NT2/D1 (cell line): ENCODE measurements around the gene TMEM184C.
A peak's percentile ranks its signal among the peaks of the same experiment; 100 is the strongest.

Experiments used
- DNase-seq: peaks from one replicate; pipeline ENCODE4 v3.0.0-alpha.2; 2011; ENCODE audit warnings: low read depth, low spot score
- H3K27me3 ChIP-seq: 2 replicates; pipeline ENCODE4 v1.6.0; 2011; ENCODE audit warnings: mild to moderate bottlenecking; ENCODE audit not compliant: insufficient read length, insufficient read depth
- H3K36me3 ChIP-seq: 2 replicates; pipeline ENCODE4 v1.6.1; 2011; ENCODE audit warnings: mild to moderate bottlenecking, low read length, mixed read lengths; ENCODE audit not compliant: insufficient read depth, insufficient read length
- H3K4me1 ChIP-seq: 2 replicates; pipeline ENCODE4 v1.5.1; 2011; ENCODE audit not compliant: insufficient read depth, insufficient read length
- H3K4me3 ChIP-seq: 2 replicates; pipeline ENCODE4 v1.5.1; 2011; ENCODE audit warnings: low read depth; ENCODE audit not compliant: insufficient read length
- H3K9ac ChIP-seq: 2 replicates; pipeline ENCODE4 v1.6.0; 2011; ENCODE audit warnings: low read depth; ENCODE audit not compliant: insufficient read length
- H3K9me3 ChIP-seq: 2 replicates; pipeline ENCODE4 v1.5.1; 2011; ENCODE audit warnings: mild to moderate bottlenecking, low read length; ENCODE audit not compliant: insufficient read depth
- SUZ12 ChIP-seq: IDR thresholded peaks from 2 replicates; pipeline ENCODE4 v1.6.1; 2011; ENCODE audit not compliant: insufficient read length, insufficient read depth; ENCODE audit errors: extremely low read depth
- YY1 ChIP-seq: IDR thresholded peaks from 2 replicates; pipeline ENCODE4 v1.6.1; 2011; ENCODE audit not compliant: insufficient read length, insufficient read depth
- ZNF274 ChIP-seq: IDR thresholded peaks from 2 replicates; pipeline ENCODE4 v1.6.1; 2011; ENCODE audit warnings: mild to moderate bottlenecking, low read depth, low read length

The TMEM184C gene

GRCh38 chr4:147599206-147599605, 18.0 kb upstream of the TMEM184C start:
- no peak for TF ChIP-seq SUZ12
- H3K9ac ChIP-seq = no peak overlapping the region
- H3K27me3 ChIP-seq = no peaks in the 10 kb centered on the region
- no peak overlapping the region for H3K4me3 ChIP-seq
- H3K36me3 ChIP-seq = no peaks in the 10 kb centered on the region
- no peaks in the 10 kb centered on the region for H3K9me3 ChIP-seq
- DNase-seq = no peak
- peaks cover 1% of the 10 kb centered on the region for H3K4me1 ChIP-seq

- Histone ChIP-seq H3K27me3 (no peaks in the 10 kb centered on the region), H3K4me1 (peaks cover 1% of the 10 kb centered on the region), H3K9me3 (no peaks in the 10 kb centered on the region), H3K36me3 (no peaks in the 10 kb centered on the region), H3K9ac (no peak overlapping the region), H3K4me3 (no peak overlapping the region)
- no peak for TF ChIP-seq SUZ12
- TF ChIP-seq YY1 = no peak
- no peak for TF ChIP-seq ZNF274
- no peak for DNase-seq
These were observed 17.4 kb upstream of the TMEM184C start for GRCh38 chr4:147599769-147600168.

DNA sequence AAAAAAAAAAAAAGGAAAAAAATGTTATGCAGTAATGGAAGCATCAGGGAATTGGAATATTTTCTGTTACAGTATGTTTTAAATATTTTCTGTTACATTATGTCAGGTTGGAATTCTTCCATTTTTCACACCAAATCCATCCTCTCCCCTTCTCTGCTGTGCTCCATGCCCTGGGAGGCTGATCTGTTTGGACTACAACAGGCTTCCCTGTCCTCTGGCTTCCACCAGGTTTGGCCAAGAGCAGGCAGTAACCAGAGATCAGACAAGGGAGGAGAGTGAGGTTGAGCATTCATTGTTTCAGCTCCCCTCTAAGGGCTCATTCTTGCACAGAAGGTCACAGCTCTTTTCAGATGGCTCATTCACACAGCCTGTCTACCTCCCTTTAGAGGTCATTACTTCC, 11.7 kb upstream of the TMEM184C start:
- DNase-seq = no peak
- no peak overlapping the region for H3K9ac ChIP-seq
- no peaks in the 10 kb centered on the region for H3K27me3 ChIP-seq
- no peak overlapping the region for H3K4me3 ChIP-seq
- no peaks in the 10 kb centered on the region for H3K4me1 ChIP-seq
- no peaks in the 10 kb centered on the region for H3K36me3 ChIP-seq
- TF ChIP-seq ZNF274 (no peak), SUZ12 (no peak), YY1 (no peak)
- no peaks in the 10 kb centered on the region for H3K9me3 ChIP-seq

- TF ChIP-seq YY1 = no peak
- no peak for TF ChIP-seq ZNF274
- TF ChIP-seq SUZ12 = no peak
- H3K9me3 ChIP-seq = no peaks in the 10 kb centered on the region
- no peak overlapping the region for H3K4me3 ChIP-seq
- H3K36me3 ChIP-seq = no peaks in the 10 kb centered on the region
- no peaks in the 10 kb centered on the region for H3K4me1 ChIP-seq
- no peak overlapping the region for H3K9ac ChIP-seq
- no peak for DNase-seq
- no peaks in the 10 kb centered on the region for H3K27me3 ChIP-seq
These were observed 9.7 kb upstream of the TMEM184C start for GRCh38 chr4:147607471-147607870.

- no peaks in the 10 kb centered on the region for H3K9me3 ChIP-seq
- no peaks in the 10 kb centered on the region for H3K36me3 ChIP-seq
- H3K9ac ChIP-seq = no peak overlapping the region
- H3K27me3 ChIP-seq = no peaks in the 10 kb centered on the region
- no peak for TF ChIP-seq ZNF274
- no peak for TF ChIP-seq SUZ12
- no peak for TF ChIP-seq YY1
- H3K4me1 ChIP-seq = no peaks in the 10 kb centered on the region
- no peak overlapping the region for H3K4me3 ChIP-seq
- DNase-seq = no peak
These were observed 6.5 kb upstream of the TMEM184C start for GRCh38 chr4:147610686-147611085.

DNA sequence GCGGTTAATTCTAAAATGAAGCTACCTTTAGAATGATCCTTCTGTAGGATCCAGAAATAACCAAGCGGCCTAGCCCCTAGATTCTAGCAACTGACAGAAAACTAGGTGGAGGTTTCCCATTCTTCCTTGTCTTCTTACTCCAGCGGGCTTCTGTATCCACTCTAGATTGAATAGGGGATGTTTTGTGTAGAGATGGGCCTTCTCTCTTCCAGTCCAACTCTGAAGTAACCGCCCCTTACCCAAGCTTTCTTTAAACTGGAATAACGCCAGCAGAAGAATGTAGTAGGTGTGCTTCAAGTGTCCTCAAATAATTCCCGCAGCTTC, 386 bp upstream of the TMEM184C start:
- no peaks in the 10 kb centered on the region for H3K27me3 ChIP-seq
- H3K36me3 ChIP-seq = peaks cover 18% of the 10 kb centered on the region
- H3K9me3 ChIP-seq = no peaks in the 10 kb centered on the region
- no peak for DNase-seq
- TF ChIP-seq ZNF274 (no peak), YY1 (no peak), SUZ12 (no peak)
- peak overlapping the region; percentile 98 for H3K4me3 ChIP-seq
- peak overlapping the region; percentile 98 for H3K9ac ChIP-seq
- no peaks in the 10 kb centered on the region for H3K4me1 ChIP-seq

DNA sequence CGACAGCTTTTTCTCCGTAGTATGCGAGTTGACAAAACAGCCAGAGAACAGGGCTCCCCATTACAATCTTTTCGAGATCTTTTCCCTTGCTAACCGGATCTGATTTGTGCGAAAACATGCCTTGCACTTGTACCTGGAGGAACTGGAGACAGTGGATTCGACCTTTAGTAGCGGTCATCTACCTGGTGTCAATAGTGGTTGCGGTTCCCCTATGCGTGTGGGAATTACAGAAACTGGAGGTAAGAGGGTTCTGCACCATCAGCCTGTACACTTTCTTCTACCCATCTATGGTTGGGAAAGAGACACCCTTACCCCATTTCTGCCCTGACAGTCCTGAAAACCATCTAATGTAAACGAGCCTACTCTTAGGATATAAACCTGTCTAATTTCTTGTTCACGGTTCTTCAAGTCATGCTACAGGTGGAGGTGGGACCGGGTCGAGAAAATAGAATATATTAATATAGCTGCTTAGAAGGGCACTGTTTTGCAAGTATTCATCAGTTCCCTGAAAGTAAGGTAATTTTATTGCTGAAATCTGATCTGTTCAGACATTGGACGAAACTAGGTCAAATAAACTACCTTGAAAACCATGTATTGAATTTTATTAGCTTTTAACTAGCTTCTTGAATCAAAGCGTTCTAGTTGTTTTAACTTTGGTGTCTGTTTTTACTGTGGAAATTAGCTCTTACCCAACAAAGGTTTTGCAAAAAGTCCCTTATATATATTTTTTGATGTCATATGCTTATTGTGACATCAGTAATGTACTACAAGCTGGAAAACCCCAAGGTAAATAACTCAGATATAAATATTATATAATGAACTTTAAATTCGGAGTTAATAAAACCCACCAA, 869 bp downstream of the TMEM184C start:
- Histone ChIP-seq H3K9ac (peak overlapping the region; percentile 98), H3K4me3 (peak overlapping the region; percentile 98), H3K36me3 (peaks cover 22% of the 10 kb centered on the region), H3K4me1 (no peaks in the 10 kb centered on the region), H3K9me3 (no peaks in the 10 kb centered on the region), H3K27me3 (no peaks in the 10 kb centered on the region)
- TF ChIP-seq ZNF274 (no peak), YY1 (no peak), SUZ12 (no peak)
- DNase-seq = no peak
